NB4 (cell line): Measurements from ENCODE around the gene DNAH7.

Experiments used
- POLR2A ChIP-seq: IDR thresholded peaks from 2 replicates; pipeline ENCODE4 v1.6.1; 2011; ENCODE audit warnings: mild to moderate bottlenecking; ENCODE audit not compliant: insufficient read length; ENCODE audit errors: extremely low read depth
- TF ChIP-seq, protein P1 (sequence below): IDR thresholded peaks from one replicate; pipeline ENCODE4 v1.5.1; 2012; ENCODE audit warnings: low read depth, low read length

DNA sequence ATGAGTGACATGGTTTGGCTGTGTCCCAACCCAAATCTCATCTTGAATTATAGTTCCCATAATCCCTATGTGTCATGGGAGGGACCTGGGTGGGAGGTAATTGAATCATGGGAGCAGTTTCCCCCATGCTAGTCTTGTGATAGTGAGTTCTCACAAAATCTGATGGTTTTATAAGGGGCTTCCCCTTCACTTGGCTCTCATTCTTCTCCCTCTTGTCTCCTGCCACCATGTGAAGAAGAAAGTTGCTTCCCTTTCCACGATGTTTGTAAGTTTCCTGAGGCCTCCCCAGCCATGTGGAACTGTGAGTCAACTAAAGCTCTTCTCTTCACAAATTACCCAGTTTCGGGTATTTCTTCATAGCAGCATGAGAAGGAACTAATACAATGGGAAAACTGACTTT lies 14.0 kb downstream of the DNAH7 start:
- no peak for TF ChIP-seq POLR2A
- TF ChIP-seq, protein P1, sequence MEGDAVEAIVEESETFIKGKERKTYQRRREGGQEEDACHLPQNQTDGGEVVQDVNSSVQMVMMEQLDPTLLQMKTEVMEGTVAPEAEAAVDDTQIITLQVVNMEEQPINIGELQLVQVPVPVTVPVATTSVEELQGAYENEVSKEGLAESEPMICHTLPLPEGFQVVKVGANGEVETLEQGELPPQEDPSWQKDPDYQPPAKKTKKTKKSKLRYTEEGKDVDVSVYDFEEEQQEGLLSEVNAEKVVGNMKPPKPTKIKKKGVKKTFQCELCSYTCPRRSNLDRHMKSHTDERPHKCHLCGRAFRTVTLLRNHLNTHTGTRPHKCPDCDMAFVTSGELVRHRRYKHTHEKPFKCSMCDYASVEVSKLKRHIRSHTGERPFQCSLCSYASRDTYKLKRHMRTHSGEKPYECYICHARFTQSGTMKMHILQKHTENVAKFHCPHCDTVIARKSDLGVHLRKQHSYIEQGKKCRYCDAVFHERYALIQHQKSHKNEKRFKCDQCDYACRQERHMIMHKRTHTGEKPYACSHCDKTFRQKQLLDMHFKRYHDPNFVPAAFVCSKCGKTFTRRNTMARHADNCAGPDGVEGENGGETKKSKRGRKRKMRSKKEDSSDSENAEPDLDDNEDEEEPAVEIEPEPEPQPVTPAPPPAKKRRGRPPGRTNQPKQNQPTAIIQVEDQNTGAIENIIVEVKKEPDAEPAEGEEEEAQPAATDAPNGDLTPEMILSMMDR: no peak
